ENCODE measurements around the gene JMJD8. TPM values are rescaled to one million over a fixed set of nuclear protein-coding genes. Genes with fewer than 3 reads are reported as not detected.

The JMJD8 gene
- total RNA-seq, 1 donor from 2014 or later: 52.2 TPM

GRCh38 chr16:635573-636205, 48.4 kb downstream of the JMJD8 start:
- Mint-ChIP-seq H3K9me3 (ENCODE audit: low read depth) (no peaks in the 10 kb centered on the region), H3K4me3 (ENCODE audit: low read depth) (peak overlapping the region; percentile 89), H3K4me1 (ENCODE audit: low read depth) (peaks cover 10% of the 10 kb centered on the region), H3K27ac (no peak overlapping the region), H3K27me3 (no peaks in the 10 kb centered on the region), H3K36me3 (ENCODE audit: insufficient read depth) (peaks cover 2% of the 10 kb centered on the region)
- no peak for TF ChIP-seq CTCF (IDR thresholded peaks at IDR 0.05; ENCODE audit: unreplicated experiment)
- DNase-seq (ENCODE audit: low spot score, unreplicated experiment): no peak

GRCh38 chr16:634996-635395, 49.1 kb downstream of the JMJD8 start:
- Mint-ChIP-seq H3K27me3 (no peaks in the 10 kb centered on the region), H3K4me1 (ENCODE audit: low read depth) (peaks cover 10% of the 10 kb centered on the region), H3K9me3 (ENCODE audit: low read depth) (no peaks in the 10 kb centered on the region), H3K4me3 (ENCODE audit: low read depth) (peak overlapping the region; percentile 58), H3K27ac (no peak overlapping the region), H3K36me3 (ENCODE audit: insufficient read depth) (peaks cover 2% of the 10 kb centered on the region)
- TF ChIP-seq CTCF (IDR thresholded peaks at IDR 0.05; ENCODE audit: unreplicated experiment): no peak
- DNase-seq (ENCODE audit: low spot score, unreplicated experiment): no peak

DNA sequence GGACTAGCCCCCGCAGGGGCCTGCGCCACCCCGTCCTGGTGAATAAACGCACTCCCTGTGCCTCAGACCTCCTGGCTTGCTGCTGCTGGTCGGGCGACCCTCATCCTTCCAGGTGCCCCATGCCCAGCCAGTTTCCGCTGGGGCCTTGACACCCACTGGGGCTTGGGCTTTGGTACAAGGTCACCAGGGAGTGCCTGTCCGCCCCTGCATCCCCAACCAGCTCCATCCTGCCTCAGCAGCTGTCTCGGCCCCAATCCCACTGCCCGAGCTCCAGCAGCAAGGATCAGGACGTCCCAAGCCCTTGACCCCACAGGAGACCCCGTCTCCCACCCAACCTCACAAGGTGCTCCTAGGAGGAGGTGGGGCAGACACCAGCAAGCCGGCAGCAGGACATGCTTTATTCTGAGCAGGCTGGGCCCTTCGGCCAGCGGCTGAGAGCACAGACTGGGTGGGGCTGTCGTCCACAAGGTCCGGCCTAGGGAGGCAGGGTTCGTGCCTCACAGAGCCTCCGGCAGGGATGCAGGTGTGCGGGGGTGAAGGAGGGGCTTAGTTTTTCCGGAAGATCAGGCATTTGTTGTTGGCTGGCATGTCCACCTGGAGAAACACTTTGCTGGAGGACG, 50.0 kb downstream of the JMJD8 start:
- TF ChIP-seq CTCF (IDR thresholded peaks at IDR 0.05; ENCODE audit: unreplicated experiment): no peak
- H3K4me3 Mint-ChIP-seq (ENCODE audit: low read depth): peak overlapping the region; percentile 49
- no peak overlapping the region for H3K27ac Mint-ChIP-seq
- peaks cover 15% of the 10 kb centered on the region for H3K4me1 Mint-ChIP-seq (ENCODE audit: low read depth)
- H3K27me3 Mint-ChIP-seq: no peaks in the 10 kb centered on the region
- no peak for DNase-seq (ENCODE audit: low spot score, unreplicated experiment)
- H3K9me3 Mint-ChIP-seq (ENCODE audit: low read depth): no peaks in the 10 kb centered on the region
- peaks cover 2% of the 10 kb centered on the region for H3K36me3 Mint-ChIP-seq (ENCODE audit: insufficient read depth)

DNA sequence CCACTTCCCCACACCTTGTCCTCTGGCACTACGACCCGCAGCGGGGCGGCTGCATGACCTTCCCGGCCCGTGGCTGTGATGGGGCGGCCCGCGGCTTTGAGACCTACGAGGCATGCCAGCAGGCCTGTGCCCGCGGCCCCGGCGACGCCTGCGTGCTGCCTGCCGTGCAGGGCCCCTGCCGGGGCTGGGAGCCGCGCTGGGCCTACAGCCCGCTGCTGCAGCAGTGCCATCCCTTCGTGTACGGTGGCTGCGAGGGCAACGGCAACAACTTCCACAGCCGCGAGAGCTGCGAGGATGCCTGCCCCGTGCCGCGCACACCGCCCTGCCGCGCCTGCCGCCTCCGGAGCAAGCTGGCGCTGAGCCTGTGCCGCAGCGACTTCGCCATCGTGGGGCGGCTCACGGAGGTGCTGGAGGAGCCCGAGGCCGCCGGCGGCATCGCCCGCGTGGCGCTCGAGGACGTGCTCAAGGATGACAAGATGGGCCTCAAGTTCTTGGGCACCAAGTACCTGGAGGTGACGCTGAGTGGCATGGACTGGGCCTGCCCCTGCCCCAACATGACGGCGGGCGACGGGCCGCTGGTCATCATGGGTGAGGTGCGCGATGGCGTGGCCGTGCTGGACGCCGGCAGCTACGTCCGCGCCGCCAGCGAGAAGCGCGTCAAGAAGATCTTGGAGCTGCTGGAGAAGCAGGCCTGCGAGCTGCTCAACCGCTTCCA, 50.6 kb downstream of the JMJD8 start:
- H3K4me3 Mint-ChIP-seq (ENCODE audit: low read depth): no peak overlapping the region

More for the DNA sequence above, 50.6 kb downstream of the JMJD8 start:
- Mint-ChIP-seq H3K4me1 (ENCODE audit: low read depth) (peaks cover 20% of the 10 kb centered on the region), H3K36me3 (ENCODE audit: insufficient read depth) (peaks cover 4% of the 10 kb centered on the region), H3K9me3 (ENCODE audit: low read depth) (no peaks in the 10 kb centered on the region), H3K27ac (no peak overlapping the region), H3K27me3 (no peaks in the 10 kb centered on the region)
- DNase-seq (ENCODE audit: low spot score, unreplicated experiment): no peak
- TF ChIP-seq CTCF (IDR thresholded peaks at IDR 0.05; ENCODE audit: unreplicated experiment): no peak

Data from progenitor cell of endocrine pancreas (in vitro differentiated cells).